GM19240 (cell line): ENCODE results near the gene TBL3.
"Not testable (repeated sequence)": the region's sequence is repeated elsewhere in the genome, so short reads cannot be mapped to it uniquely, and the experiment has no call there.

Experiments used
- DNase-seq: peaks from one replicate; pipeline ENCODE4 v3.0.0; 2011; ENCODE audit warnings: low spot score; ENCODE audit not compliant: insufficient read length

The TBL3 gene

DNA sequence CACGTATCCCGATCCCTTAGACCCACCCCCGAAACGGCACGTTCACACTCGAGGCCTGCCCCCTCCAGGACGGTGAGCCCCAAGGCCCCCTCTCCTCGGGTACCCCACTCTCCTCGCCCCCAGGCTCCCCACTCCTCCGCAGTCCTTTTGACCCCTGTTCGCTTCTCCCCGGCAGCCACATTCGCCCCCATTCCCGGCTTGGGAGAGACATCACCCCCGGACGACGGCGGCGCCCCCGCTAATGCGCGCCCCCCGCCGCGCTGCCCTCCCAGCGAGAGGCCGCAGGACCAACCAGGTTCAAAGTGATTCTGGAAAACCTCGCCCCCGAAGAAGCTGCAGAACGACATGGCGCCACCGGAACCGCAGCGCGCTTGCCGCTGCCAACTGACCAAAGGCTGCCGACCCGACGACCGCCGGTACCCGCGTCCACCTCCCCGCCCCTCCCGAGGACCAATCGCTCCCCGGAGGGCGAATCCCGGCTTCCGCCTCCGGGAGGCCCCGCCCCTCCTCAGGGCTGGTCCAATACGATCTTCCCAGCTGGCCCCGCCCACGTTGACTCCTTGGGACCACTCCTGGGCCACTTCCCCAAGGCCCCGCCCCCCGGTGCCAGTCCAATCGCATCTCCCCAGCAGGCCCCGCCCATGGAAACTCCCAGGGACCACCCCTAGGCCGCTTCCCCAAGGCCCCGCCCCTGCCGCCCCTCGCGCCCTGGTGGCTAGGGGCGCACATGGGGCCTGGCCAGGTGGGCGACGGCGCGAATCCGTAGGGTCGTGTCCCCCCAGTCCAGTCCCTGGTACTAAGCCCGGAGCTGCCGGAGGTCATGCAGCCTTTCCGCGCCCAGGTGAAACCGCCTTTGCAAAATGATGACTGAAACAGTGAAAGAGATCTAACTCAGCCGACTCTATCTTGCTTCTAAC is 28.8 kb upstream of the TBL3 start, which contains the start of gene MSRB1:
TSS of gene MSRB1 (minus strand) at position 390 of the 917 bp plus-strand sequence. CDS start at position 347, 43 bp downstream.
- DNase-seq = peak; percentile 100

GRCh38 chr16:1944612-1945199 is 27.1 kb upstream of the TBL3 start:
- no peak for DNase-seq

DNA sequence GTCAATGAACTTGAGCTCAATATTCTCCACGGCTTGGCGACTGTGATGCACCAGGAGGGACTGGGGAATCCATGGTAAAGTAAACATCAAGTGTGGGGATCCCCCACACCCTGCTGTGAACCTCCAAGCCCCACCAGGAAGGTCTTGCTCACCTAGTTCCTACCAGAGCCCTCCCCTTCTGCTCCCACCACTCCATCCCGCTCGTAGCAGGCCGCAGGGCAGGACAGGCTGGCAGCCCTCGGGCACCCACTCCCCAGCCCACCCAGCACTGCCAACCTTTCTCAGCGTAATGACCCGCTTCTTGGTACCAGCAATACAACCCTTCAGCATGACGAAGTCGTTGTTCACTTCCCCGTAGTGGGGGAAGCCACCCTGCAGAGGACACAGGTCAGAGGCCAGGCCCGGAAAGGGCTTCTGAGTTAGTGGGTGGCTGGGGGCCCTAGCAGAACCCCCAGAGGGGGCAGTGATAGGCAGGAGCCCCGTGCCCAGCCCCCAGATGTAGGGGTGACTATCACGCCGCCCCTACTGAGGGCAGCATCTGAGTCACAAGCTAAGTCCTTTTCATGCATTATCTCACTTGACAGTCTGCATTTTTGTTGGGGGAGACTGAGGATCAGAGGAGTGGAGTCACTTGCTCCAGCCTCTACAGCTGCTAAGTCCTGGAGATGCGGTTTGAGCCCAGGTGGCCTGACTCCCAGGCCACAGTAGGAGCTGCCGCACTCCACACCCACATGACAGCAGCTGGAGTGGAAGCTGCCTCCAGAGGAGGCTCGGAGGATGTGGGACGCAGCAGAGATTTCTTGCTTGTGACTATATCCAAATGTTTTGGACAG is 26.1 kb upstream of the TBL3 start:
- no peak for DNase-seq

DNA sequence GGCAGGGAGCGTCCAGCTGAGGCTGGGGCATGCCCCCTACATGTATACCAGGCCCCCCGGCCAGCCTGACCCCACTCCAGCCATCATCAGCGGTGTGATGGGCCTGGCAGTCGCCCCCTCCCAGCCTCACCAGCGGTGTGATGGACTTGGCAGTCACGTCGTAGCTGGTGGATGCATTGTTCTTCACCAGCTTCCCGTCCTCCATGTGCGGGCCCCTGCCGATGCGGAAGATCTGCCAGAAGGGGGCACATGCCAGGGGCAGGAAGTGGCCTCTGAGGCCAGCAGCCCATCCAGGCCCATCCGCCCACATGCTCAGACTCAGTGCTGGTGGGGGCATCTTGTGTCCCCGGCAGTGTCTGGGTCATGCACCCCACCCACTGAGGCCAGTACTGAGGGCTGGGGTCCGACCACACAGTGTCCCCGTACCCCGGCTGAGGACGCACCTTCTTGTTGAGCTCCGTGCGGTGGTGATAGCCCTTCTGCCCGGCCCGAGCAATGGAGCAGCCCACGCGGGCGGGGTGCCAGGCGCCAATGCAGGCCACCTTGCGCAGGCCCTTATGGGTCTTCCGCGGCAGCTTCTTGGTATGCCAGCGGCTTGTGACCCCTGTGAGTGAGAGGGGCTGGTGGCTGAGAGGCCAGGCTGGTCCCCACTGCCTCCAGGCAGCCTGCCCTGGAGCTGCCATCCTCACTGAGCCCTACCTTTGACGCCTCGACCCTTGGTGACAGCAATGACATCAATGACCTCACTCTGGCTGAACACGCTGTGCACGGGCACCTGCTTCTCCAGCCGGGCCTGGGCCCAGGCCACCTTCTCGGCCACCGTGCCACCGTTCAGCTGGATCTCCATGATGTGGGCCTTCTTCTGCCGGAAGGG is 25.1 kb upstream of the TBL3 start:
- DNase-seq = no peak

- no peak for DNase-seq
These were observed 24.5 kb upstream of the TBL3 start for GRCh38 chr16:1947369-1947670.

DNA sequence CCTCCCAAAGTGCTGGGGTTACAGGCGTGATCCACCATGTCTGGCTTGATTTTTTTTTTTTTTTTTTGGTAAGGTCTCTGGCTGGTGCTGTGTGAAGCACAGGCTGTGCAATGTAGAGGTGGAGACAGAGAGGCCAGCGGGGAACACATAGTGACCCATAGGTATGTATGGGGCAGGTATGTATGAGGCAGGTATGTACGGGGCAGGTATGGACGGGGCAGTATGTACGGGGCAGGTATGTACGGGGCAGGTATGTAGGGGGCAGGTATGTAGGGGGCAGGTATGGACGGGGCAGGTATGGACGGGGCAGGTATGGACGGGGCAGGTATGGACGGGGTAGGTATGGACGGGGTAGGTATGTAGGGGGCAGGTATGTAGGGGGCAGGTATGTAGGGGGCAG is 22.3 kb upstream of the TBL3 start:
- no peak for DNase-seq

GRCh38 chr16:1950047-1950446 is 21.8 kb upstream of the TBL3 start:
- DNase-seq = no peak

GRCh38 chr16:1950559-1950958 is 21.3 kb upstream of the TBL3 start:
- DNase-seq = no peak

- no peak for DNase-seq
These were observed 18.1 kb upstream of the TBL3 start for GRCh38 chr16:1953734-1954133.

DNA sequence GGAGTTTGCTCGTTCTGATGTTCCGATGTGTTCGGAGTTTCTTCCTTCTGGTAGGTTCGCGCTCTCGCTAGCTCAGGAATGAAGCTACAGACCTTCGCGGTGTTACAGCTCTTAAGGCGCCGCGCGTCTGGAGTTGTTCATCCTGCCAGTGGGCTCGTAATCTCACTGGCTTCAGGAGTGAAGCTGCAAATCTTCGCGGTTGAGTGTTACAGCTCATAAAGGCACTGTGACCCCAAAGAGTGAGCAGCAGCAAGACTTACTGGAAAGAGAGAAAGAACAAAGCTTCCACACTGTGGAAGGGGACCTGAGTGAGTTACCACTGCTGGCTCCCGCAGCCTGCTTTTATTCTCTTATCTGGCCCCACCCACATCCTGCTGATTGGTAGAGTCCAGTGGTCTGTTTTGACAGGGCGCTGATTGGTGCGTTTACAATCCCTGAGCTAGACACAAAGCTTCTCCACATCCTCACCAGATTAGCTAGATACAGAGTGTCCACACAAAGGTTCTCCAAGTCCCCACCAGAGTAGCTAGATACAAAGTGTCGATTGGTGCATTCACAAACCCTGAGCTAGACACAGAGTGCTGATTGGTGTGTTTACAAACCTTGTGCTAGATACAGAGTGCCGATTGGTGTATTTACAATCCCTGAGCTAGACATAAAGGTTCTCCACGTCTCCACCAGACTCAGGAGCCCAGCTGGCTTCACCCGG is 14.3 kb upstream of the TBL3 start:
- DNase-seq = not testable (repeated sequence)

- DNase-seq = not testable (repeated sequence)
These were observed 13.7 kb upstream of the TBL3 start for GRCh38 chr16:1958143-1958491.

- DNase-seq = no peak
These were observed 13.1 kb upstream of the TBL3 start for GRCh38 chr16:1958715-1959268.

- peak; percentile 84 for DNase-seq
These were observed 12.4 kb upstream of the TBL3 start, which contains the start of gene NDUFB10 for GRCh38 chr16:1959269-1960039. TSS of gene NDUFB10 (plus strand) at chr16:1959538. CDS start at chr16:1959625, 87 bp downstream.

DNA sequence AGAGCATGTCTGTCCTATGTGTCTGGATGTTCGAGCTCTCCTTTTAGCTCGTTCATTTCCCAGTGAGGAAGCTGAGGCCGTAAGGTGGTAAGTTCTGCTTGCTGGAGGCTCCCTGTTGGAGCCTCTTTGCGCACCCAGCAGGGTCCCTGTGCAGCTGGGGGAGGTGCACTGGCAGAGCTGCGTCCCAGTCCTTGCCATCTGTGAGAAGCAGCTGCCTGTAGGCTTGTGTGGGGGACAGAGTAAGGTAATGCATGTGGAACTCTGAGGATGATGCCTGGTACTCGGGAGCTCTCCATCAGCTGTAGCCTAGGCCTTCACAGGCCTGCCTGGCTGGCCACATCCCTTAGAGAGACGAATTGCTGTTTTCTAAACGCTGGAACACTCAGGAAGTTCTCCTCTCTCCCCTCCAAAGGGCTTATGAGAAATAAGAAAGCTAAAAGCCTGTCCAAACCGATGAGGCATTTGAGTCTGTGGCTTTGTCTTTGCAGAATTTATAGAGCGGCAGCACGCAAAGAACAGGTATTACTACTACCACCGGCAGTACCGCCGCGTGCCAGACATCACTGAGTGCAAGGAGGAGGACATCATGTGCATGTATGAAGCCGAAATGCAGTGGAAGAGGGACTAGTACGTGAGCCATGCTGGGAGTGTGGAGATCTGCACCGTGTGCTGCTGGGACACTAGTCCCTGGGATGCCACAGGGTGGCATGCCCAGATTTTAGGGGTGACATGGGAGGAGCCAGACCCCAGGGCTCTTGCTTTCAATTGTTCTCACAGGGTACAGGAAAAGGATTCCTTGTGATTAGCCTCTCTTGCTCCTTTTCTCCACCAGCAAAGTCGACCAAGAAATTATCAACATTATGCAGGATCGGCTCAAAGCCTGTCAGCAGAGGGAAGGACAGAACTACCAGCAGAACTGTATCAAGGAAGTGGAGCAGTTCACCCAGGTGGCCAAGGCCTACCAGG is 10.9 kb upstream of the TBL3 start:
- no peak for DNase-seq

- DNase-seq = no peak
These were observed 10.2 kb upstream of the TBL3 start for GRCh38 chr16:1961651-1962067.

GRCh38 chr16:1962161-1963153 is 9.4 kb upstream of the TBL3 start:
- DNase-seq = not testable (repeated sequence)
